MCF 10A (cell line): ENCODE data around the gene UNC5A. TPM values are rescaled to one million over a fixed set of nuclear protein-coding genes. Genes with fewer than 3 reads are reported as not detected.

Source experiments
- BruUV-seq: library from RNA; stranded (reverse); fragments of 400-500 nt; replicated peaks from 2 replicates; lab custom pipeline; 2021; lab: Mats Ljungman, UMichigan
- CTCF ChIA-PET: fragments of 300-600 bp; sonication (Branson Sonifier 250); formaldehyde crosslinking; extraction: SDS; loops from one replicate; lab custom pipeline; 2021; ENCODE audit warnings: antibody characterized with exemption, inconsistent platforms; lab: Yijun Ruan, JAX
- POLR2A ChIA-PET: fragments of 300-600, 350-650 bp; sonication (Branson Sonifier 250); formaldehyde crosslinking; extraction: SDS; loops from one replicate; lab custom pipeline; 2020; ENCODE audit warnings: antibody characterized with exemption, inconsistent platforms; lab: Yijun Ruan, JAX
- DNase-seq: peaks from one replicate; pipeline ENCODE4 v3.0.0-alpha.2; 2018; ENCODE audit not compliant: unreplicated experiment
- H3K27ac Mint-ChIP-seq: one replicate; pipeline ENCODE4 v1.8.0; 2022; ENCODE audit warnings: mild to moderate bottlenecking, low read depth, mixed read lengths; ENCODE audit not compliant: unreplicated experiment
- H3K27me3 Mint-ChIP-seq: one replicate; pipeline ENCODE4 v1.8.0; 2022; ENCODE audit warnings: mixed read lengths; ENCODE audit not compliant: insufficient read depth, unreplicated experiment
- H3K36me3 Mint-ChIP-seq: one replicate; pipeline ENCODE4 v1.8.0; 2022; ENCODE audit warnings: mild to moderate bottlenecking, moderate library complexity, mixed read lengths; ENCODE audit not compliant: insufficient read depth, unreplicated experiment
- H3K4me1 Mint-ChIP-seq: one replicate; pipeline ENCODE4 v1.8.0; 2022; ENCODE audit warnings: mixed read lengths; ENCODE audit not compliant: insufficient read depth, unreplicated experiment
- H3K4me3 Mint-ChIP-seq: one replicate; pipeline ENCODE4 v1.8.0; 2022; ENCODE audit warnings: mild to moderate bottlenecking, moderate library complexity, mixed read lengths; ENCODE audit not compliant: unreplicated experiment
- H3K9me3 Mint-ChIP-seq: one replicate; pipeline ENCODE4 v1.8.0; 2022; ENCODE audit warnings: mixed read lengths; ENCODE audit not compliant: unreplicated experiment
- intact Hi-C: fragments of 100-400 bp; cut with micrococcal nuclease; formaldehyde crosslinking; loops from 2 replicates; pipeline ENCODE4 v1.14.1; 2022
- total RNA-seq: library from RNA; stranded (reverse); gene quantifications from 2 replicates; pipeline ENCODE4 v1.2.3, GENCODE V29; 2022
- TF ChIP-seq, protein P1 (sequence below): fragments of 200-600 bp; IDR thresholded peaks from one replicate; pipeline ENCODE4 v1.8.0; 2022; ENCODE audit warnings: antibody characterized with exemption, mild to moderate bottlenecking; ENCODE audit not compliant: unreplicated experiment

The UNC5A gene
- total RNA-seq, 1 experiment from 2014 or later, result 0.51 TPM

DNA sequence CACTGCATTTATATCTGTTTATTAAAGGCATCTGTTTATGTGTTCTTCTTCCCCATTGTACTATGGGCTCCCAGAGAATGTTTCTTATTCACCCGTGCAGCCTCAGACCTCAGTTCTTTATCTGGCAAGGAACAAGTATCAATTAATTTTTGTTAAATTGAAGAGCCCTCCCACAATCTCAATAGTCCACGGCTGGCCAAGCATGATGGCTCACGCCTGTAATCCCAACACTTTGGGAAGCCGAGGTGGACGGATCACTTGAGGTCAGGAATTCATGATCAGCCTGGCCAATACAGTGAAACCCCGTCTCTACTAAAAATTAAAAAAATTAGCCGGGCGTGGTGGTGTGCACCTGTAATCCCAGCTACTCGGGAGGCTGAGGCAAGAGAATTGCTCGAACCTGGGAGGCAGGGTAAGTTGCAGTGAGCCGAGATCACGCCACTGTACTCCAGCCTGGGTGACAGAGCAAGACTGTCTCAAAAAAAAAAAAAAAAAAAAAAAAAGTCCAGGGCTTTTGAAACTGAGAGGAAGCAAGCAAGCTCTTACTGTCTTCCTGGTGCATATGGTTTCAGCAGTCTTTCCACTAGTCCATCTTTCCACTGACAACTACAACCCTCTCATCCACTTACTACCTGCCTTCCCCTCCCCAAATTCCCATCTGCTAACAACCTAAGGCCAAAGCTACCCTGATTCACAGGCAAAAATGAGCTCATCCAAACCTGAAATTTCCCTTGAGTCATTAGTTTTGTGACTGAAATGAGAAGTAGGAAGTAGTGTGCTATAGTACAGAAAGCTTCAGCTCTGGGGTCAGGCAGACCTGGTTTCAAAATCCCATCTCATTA lies 91.1 kb downstream of the UNC5A start:
- peaks cover 62% of the 10 kb centered on the region for H3K36me3 Mint-ChIP-seq
- no peak for DNase-seq
- no peaks in the 10 kb centered on the region for H3K4me1 Mint-ChIP-seq
- BruUV-seq, result no TSS peak
- intact Hi-C loops, result no loop called here
- POLR2A ChIA-PET, result interaction anchor here (1.1 to 1.9 kb wide), 2 partner anchors 8 to 10 kb away, joined by 5 to 12 read pairs; no protein-coding TSS in a partner anchor
- H3K27me3 Mint-ChIP-seq, result no peaks in the 10 kb centered on the region
- no peak overlapping the region for H3K4me3 Mint-ChIP-seq
- CTCF ChIA-PET, result interaction anchor here (0.6 to 4.3 kb wide), 4 partner anchors 178 to 243 kb away, joined by 3 to 36 read pairs (median 3); no protein-coding TSS in a partner anchor
- no peak overlapping the region for H3K27ac Mint-ChIP-seq
- H3K9me3 Mint-ChIP-seq, result no peaks in the 10 kb centered on the region
- TF ChIP-seq, protein P1, sequence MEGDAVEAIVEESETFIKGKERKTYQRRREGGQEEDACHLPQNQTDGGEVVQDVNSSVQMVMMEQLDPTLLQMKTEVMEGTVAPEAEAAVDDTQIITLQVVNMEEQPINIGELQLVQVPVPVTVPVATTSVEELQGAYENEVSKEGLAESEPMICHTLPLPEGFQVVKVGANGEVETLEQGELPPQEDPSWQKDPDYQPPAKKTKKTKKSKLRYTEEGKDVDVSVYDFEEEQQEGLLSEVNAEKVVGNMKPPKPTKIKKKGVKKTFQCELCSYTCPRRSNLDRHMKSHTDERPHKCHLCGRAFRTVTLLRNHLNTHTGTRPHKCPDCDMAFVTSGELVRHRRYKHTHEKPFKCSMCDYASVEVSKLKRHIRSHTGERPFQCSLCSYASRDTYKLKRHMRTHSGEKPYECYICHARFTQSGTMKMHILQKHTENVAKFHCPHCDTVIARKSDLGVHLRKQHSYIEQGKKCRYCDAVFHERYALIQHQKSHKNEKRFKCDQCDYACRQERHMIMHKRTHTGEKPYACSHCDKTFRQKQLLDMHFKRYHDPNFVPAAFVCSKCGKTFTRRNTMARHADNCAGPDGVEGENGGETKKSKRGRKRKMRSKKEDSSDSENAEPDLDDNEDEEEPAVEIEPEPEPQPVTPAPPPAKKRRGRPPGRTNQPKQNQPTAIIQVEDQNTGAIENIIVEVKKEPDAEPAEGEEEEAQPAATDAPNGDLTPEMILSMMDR, result no peak

DNA sequence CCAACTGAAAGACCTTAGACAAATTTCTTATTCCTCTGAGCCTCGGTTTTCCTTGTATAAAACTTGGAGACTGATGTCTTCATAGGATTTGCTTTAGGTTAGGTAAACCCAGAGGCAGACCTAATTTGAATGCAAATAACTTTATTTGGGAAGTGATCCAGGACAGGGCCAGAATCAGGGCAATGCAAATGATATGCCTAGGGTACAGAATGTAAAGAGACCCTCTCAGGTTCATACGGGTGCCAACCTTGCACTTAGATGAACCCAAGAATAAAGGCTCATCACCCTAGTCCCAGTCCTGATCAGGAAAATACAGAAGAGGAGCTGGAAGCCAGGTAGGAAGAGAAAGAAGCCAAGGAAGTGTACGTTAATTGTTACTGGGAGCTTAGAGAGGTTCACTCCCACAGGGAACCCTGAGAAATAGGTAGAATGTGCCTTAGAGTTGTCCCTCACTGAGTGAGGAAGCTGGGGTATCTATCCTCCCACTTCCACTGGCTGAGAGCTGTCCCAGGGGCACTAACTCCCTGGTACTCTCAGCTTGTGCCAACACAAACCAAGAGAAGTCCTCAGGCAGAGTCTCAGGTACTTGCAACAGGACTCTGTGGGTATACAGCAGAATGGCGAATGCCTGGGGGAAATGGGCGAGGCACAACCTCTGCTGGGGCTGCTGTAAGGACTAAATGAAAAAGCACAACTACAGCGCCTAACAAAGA lies 91.9 kb downstream of the UNC5A start:
- intact Hi-C loops, result no loop called here
- H3K36me3 Mint-ChIP-seq, result peaks cover 70% of the 10 kb centered on the region
- H3K27ac Mint-ChIP-seq, result no peak overlapping the region
- H3K9me3 Mint-ChIP-seq, result no peaks in the 10 kb centered on the region
- no peaks in the 10 kb centered on the region for H3K27me3 Mint-ChIP-seq
- no peaks in the 10 kb centered on the region for H3K4me1 Mint-ChIP-seq
- H3K4me3 Mint-ChIP-seq, result no peak overlapping the region
- CTCF ChIA-PET, result interaction anchor here (0.5 to 4.3 kb wide), 4 partner anchors 178 to 244 kb away, joined by 3 to 36 read pairs (median 6); no protein-coding TSS in a partner anchor
- BruUV-seq, result no TSS peak
- TF ChIP-seq, protein P1, result no peak
- DNase-seq, result no peak
- POLR2A ChIA-PET, result interaction anchor here (1.1 kb wide), 1 partner anchor 11 kb away, joined by 5 read pairs; no protein-coding TSS in a partner anchor

DNA sequence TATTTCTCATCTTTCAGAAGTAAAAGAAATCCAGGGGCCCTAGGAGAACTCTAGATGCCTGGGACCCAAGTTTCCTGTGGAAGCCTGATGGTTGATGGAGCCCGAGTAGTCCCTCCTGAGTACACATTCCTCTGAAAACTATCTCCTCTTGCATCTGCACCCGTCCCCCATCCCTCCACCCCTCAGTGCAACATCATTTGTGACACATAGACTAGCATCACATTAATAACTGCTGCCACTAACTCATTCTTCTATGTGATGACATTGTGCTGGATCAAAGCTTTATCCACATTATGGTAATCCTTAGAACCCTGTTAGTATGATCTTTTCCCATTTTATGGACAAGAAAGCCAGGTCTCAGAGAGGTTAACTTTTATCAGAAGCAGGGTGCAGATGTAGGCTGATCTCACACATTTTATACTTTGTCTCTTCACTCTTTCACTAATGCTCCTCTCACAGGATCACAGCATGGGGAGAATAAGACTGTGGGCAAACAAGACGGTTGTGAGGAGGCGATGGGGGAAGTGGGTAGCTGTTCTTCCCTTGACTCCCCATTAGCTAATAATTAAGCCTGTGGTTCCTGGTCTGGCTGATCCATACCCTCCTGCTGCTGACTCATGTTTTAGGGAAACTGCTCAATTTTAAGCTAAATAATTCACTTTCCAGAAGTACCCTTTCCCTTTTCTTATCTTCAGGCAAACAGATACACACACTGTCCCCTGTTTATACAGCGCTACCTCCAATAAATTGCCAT lies 92.7 kb downstream of the UNC5A start:
- ChIA-PET POLR2A (interaction anchor here (1.4 kb wide), 1 partner anchor 15 kb away, joined by 3 read pairs; no protein-coding TSS in a partner anchor), CTCF (interaction anchor here (0.5 to 4.3 kb wide), 5 partner anchors 90 to 321 kb away, joined by 3 to 36 read pairs (median 3); no protein-coding TSS in a partner anchor)
- intact Hi-C loops, result no loop called here
- Mint-ChIP-seq H3K36me3 (peaks cover 78% of the 10 kb centered on the region), H3K4me3 (no peak overlapping the region), H3K27ac (no peak overlapping the region), H3K9me3 (no peaks in the 10 kb centered on the region), H3K27me3 (no peaks in the 10 kb centered on the region), H3K4me1 (no peaks in the 10 kb centered on the region)
- TF ChIP-seq, protein P1, result no peak
- DNase-seq, result no peak
- BruUV-seq, result no TSS peak
